Mucosa of descending colon (tissue), 3 donors: ENCODE measurements around the gene CCDC187. TPM values are rescaled to one million over a fixed set of nuclear protein-coding genes. Genes with fewer than 3 reads are reported as not detected.

Source experiments
- ATAC-seq: fragments of 200-7000 bp; cut with Tn5 transposase; one replicate; pipeline ENCODE4 v1.9.1; 2020; ENCODE audit warnings: mild to moderate bottlenecking, moderate library complexity
- DNase-seq, 3 donors: peaks; one replicate each; pipeline ENCODE4 v3.0.0-alpha.2; 2020
- H3K36me3 ChIP-seq: fragments of 200-600 bp; one replicate; pipeline ENCODE4 v1.8.0; 2021; ENCODE audit warnings: low read depth, mild to moderate bottlenecking
- H3K4me1 ChIP-seq: fragments of 200-600 bp; one replicate; pipeline ENCODE4 v1.8.0; 2021; ENCODE audit warnings: low read depth, mild to moderate bottlenecking
- H3K4me3 ChIP-seq: fragments of 200-600 bp; one replicate; pipeline ENCODE4 v1.8.0; 2021; ENCODE audit warnings: mild to moderate bottlenecking
- H3K9me3 ChIP-seq: fragments of 200-600 bp; one replicate; pipeline ENCODE4 v1.8.0; 2021; ENCODE audit warnings: mild to moderate bottlenecking
- intact Hi-C, 2 donors: fragments of 100-400 bp; cut with DNase I in 1 of 2; cut with micrococcal nuclease in 1 of 2; formaldehyde crosslinking; loops; one replicate each; pipeline versions ENCODE4 v1.11.0 to v1.11.1; 2022; cut with DNase I, micrococcal nuclease
- total RNA-seq, 3 donors: library from RNA; stranded (reverse); fragmentation: NEBNext Ultra II Directional in 2 of 3; extraction: Animal tissue kit (Norgen Biotek cat#: 25700) in 2 of 3; gene quantifications; one replicate each; pipeline versions ENCODE4 v1.2.1 to v1.2.4, GENCODE V29; 2021 to 2023
- TF ChIP-seq, protein P1 (sequence below): fragments of 200-600 bp; IDR thresholded peaks from one replicate; pipeline ENCODE4 v1.8.0; 2022; ENCODE audit warnings: antibody characterized with exemption, mild to moderate bottlenecking
- donor health status: DM: no; HTN: no; CAD: no; lungs with moderate emphysema.
- donor health status: DM: no; HTN: no; CAD: no.
- donor health status: DM: no; HTN: yes; CAD: no.

The CCDC187 gene
- total RNA-seq, 3 donors from 2014 or later: 0.19 to 0.93 (median 0.48) TPM

DNA sequence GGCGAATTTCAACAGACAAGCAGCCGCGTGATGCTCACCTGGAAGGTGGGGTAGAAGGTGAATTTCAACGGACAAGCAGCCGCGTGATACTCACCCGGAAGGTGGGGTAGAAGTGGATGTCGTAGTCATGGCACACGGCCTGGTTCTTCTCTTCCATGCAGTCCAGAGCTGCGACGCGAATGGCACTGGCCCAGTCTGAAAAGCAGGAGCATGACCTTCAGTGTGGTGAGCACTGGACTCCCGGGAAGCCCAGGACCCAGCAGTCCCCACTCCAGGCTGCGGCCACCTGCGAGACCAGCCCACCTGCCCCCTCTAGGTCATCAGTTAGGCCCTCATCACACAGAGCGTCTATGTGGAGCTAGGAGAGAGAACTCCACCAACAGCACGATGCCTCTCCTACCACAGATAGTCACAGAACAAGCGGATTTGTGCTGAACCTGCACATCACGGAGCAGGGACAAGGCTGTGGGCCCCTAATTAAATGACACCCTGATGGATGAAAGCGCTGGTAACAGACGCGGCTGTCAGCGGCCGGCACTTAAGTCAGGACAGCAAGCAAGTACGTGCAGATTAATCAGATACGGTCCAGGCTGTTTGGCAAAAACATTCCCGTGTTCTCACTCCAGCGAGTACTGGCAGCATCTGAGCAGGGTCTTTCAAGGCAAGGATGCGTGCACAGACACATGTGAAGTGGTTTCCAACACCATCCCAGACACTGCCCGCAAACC lies 77.0 kb downstream of the CCDC187 start:
- Histone ChIP-seq H3K4me3 (no peak overlapping the region), H3K4me1 (no peaks in the 10 kb centered on the region), H3K36me3 (no peaks in the 10 kb centered on the region), H3K9me3 (no peaks in the 10 kb centered on the region)
- intact Hi-C loops: no loop called here
- DNase-seq (no peak), ATAC-seq (no peak)
- TF ChIP-seq, protein P1, sequence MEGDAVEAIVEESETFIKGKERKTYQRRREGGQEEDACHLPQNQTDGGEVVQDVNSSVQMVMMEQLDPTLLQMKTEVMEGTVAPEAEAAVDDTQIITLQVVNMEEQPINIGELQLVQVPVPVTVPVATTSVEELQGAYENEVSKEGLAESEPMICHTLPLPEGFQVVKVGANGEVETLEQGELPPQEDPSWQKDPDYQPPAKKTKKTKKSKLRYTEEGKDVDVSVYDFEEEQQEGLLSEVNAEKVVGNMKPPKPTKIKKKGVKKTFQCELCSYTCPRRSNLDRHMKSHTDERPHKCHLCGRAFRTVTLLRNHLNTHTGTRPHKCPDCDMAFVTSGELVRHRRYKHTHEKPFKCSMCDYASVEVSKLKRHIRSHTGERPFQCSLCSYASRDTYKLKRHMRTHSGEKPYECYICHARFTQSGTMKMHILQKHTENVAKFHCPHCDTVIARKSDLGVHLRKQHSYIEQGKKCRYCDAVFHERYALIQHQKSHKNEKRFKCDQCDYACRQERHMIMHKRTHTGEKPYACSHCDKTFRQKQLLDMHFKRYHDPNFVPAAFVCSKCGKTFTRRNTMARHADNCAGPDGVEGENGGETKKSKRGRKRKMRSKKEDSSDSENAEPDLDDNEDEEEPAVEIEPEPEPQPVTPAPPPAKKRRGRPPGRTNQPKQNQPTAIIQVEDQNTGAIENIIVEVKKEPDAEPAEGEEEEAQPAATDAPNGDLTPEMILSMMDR: no peak

DNA sequence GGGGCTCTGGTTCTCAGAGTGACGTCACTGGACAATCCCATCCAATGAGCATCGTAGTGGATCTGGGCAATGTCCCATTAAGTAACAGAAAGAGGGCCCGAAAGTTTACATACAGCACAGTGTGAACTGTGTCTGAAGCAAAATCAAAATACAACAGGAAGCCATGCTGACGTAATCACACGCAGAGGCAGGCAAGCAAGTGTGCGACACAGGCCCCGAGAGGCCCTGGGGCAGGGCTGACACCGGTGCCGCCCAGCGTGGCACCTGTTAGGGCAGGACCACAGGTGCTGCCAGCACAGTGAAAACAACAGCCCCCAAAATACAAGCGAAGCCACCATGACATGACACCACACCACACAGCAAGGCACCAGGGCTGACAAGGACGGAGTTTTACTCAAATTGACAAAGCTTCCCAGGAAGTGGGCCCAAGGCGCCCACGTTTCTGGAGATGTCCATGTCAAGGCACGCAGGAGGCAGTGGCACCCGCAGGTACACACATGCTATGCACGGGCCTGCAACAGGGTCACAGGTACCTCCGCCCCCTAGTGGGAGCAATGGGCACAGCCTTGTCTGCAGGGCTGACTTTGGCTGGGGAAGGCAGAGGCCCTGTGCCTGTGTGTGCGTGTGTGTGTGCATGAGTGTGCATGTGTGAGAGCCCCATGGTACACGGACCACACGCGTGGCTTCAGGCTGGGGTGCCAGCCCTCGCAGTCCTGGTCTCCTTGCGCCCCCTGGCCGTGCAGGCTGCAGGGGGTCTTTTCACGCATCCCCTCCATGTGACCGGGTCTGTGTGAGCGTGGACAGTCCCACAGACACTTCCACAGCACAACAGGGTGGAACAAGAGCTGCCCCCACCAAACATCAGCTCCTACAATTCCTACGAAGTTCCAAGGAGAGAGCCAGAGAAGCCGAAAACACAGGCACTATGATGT lies 77.9 kb downstream of the CCDC187 start:
- H3K4me3 ChIP-seq: no peak overlapping the region
- H3K9me3 ChIP-seq: no peaks in the 10 kb centered on the region
- no peaks in the 10 kb centered on the region for H3K36me3 ChIP-seq
- intact Hi-C loops: no loop called here
- ATAC-seq (peak; percentile 90), DNase-seq (peak; percentile 74 to 85 (median 76))
- TF ChIP-seq, protein P1: peak; percentile 80
- H3K4me1 ChIP-seq: no peaks in the 10 kb centered on the region

DNA sequence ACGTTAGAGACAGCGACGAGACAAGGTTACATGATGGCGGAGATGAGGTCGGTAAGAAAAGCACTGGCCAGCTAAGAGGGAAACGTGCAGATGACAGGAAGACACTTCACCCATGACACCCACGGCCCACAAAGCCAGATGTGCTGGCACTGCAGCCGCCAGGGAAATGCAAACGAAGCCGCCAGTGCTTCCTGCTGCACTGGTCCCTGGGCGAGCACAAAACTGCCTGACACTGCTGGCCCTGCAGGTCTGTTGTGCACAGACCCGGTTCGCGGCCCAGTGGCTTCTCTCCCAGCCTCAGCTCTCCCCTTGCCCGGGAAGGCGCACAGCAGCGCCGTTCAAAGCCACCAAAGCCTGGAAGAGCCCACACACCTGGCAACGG lies 78.5 kb downstream of the CCDC187 start:
- ATAC-seq (peak; percentile 63), DNase-seq (peak in 1 of 3 donors; percentile 72)

DNA sequence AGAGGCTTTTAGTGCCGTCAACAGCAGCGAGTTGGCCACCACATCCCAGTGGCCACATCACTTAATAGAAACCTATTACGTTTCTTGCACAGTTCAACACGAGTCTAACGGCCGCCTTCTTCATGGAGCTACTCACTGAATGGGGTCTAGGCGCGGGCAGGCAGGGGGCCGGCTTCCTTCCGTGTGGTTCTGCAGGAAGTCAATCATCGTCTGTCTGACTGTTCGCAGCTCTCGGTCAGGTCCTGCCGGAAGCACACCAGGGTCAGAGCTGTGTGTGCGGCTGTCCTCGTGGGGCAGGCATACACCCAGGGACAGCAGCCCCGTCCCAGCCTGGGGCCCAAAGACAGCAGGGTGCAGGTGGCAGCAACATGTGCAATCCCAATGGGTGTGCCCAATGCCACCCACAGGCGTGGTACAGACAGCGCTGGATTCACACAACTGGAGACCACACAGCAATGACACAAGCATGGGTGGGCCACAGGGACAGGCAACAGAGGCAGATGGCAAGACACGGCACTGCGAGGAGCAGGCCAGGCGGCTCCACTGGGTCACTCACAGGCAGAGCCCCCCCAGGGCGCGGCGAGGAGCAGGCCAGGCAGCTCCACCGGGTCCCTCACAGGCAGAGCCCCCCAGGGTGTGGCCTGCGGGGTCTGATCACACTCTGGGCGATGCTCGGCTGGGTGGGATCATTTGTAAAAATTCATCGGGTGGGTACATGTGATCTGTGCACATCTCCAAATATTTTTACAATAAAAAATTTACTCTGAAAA lies 79.8 kb downstream of the CCDC187 start:
- intact Hi-C loops: no loop called here
- Histone ChIP-seq H3K4me3 (no peak overlapping the region), H3K9me3 (no peaks in the 10 kb centered on the region), H3K36me3 (no peaks in the 10 kb centered on the region), H3K4me1 (no peaks in the 10 kb centered on the region)
- DNase-seq: no peak
- TF ChIP-seq, protein P1: no peak
- ATAC-seq: no peak

More for the DNA sequence above, 78.5 kb downstream of the CCDC187 start:
- intact Hi-C loops: no loop called here
- Histone ChIP-seq H3K36me3 (no peaks in the 10 kb centered on the region), H3K4me3 (no peak overlapping the region), H3K4me1 (no peaks in the 10 kb centered on the region), H3K9me3 (no peaks in the 10 kb centered on the region)
- TF ChIP-seq, protein P1: no peak

DNA sequence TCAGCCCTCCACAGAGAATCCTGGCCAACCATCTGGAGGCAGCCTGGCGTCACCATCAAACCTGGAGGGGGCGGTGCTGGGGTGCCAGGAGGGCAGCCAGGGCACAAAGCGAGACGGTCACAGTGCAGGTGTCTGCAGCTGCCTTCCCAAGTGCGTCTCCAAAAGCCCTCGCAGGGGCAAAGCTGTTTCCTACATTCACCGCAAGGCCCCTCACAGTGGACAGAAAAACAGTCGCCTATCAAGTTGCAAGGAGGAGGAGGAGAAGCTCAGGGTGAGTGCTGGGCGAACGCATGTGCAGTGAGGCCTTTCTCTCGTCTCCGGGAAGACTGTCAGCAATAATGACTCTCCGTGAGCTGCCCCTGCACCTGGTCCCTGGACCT lies 81.0 kb downstream of the CCDC187 start:
- DNase-seq (no peak), ATAC-seq (no peak)
- Histone ChIP-seq H3K4me1 (no peaks in the 10 kb centered on the region), H3K9me3 (no peaks in the 10 kb centered on the region), H3K36me3 (no peaks in the 10 kb centered on the region), H3K4me3 (no peak overlapping the region)
- TF ChIP-seq, protein P1: no peak
- intact Hi-C loops: no loop called here
